ENCODE data around the gene PDPN. TPM values are rescaled to one million over a fixed set of nuclear protein-coding genes. Genes with fewer than 3 reads are reported as not detected.

PDPN gene
- total RNA-seq, 2 donors from 2014 or later, result 29.9 to 43.2 TPM

GRCh38 chr1:13642306-13643004 lies 58.8 kb downstream of the PDPN start:
- no peaks in the 10 kb centered on the region for H3K4me1 ChIP-seq (ENCODE audit: control insufficient read depth, insufficient read depth, low read length)
- no peak overlapping the region for H3K9ac ChIP-seq (ENCODE audit: extremely low read depth, low read length, poor library complexity, severe bottlenecking)
- no peak overlapping the region for H3K27ac ChIP-seq (ENCODE audit: low read depth, low read length)
- H3K27me3 ChIP-seq (ENCODE audit: control insufficient read depth, insufficient read depth, low read length, poor library complexity, severe bottlenecking), result no peaks in the 10 kb centered on the region
- Mint-ChIP-seq H3K4me1 (no peaks in the 10 kb centered on the region), H3K4me3 (no peak overlapping the region), H3K27ac (no peak overlapping the region), H3K27me3 (ENCODE audit: insufficient read depth) (peaks cover 5% of the 10 kb centered on the region), H3K36me3 (ENCODE audit: low read depth) (no peaks in the 10 kb centered on the region), H3K9me3 (peaks cover 9% of the 10 kb centered on the region)
- TF ChIP-seq CTCF (conservative IDR thresholded peaks at IDR 0.05), result no peak
- WGBS, 2 experiments (ENCODE audit: insufficient coverage in 1 of 2, insufficient read length in 1 of 2), result 83 to 100% methylated on average over 3 of the region's 3 CpGs
- no peak overlapping the region for H3K4me3 ChIP-seq (ENCODE audit: low read length)
- no peak for DNase-seq
- H3K9me3 ChIP-seq (ENCODE audit: control insufficient read depth, low read length), result no peaks in the 10 kb centered on the region
- no peaks in the 10 kb centered on the region for H3K36me3 ChIP-seq (ENCODE audit: control insufficient read depth, insufficient read depth, low read length)

GRCh38 chr1:13643017-13643416 lies 59.4 kb downstream of the PDPN start:
- DNase-seq, result no peak
- Mint-ChIP-seq H3K4me3 (no peak overlapping the region), H3K4me1 (no peaks in the 10 kb centered on the region), H3K9me3 (peaks cover 8% of the 10 kb centered on the region), H3K27me3 (ENCODE audit: insufficient read depth) (peaks cover 3% of the 10 kb centered on the region), H3K27ac (no peak overlapping the region), H3K36me3 (ENCODE audit: low read depth) (no peaks in the 10 kb centered on the region)
- H3K4me1 ChIP-seq (ENCODE audit: control insufficient read depth, insufficient read depth, low read length), result no peaks in the 10 kb centered on the region
- no peaks in the 10 kb centered on the region for H3K36me3 ChIP-seq (ENCODE audit: control insufficient read depth, insufficient read depth, low read length)
- H3K9me3 ChIP-seq (ENCODE audit: control insufficient read depth, low read length), result no peaks in the 10 kb centered on the region
- WGBS, 2 experiments (ENCODE audit: insufficient coverage in 1 of 2, insufficient read length in 1 of 2), result 84 to 87% methylated on average over 5 to 8 of the region's 8 CpGs
- no peak overlapping the region for H3K9ac ChIP-seq (ENCODE audit: extremely low read depth, low read length, poor library complexity, severe bottlenecking)
- no peak overlapping the region for H3K4me3 ChIP-seq (ENCODE audit: low read length)
- no peak for TF ChIP-seq CTCF (conservative IDR thresholded peaks at IDR 0.05)
- no peak overlapping the region for H3K27ac ChIP-seq (ENCODE audit: low read depth, low read length)
- H3K27me3 ChIP-seq (ENCODE audit: control insufficient read depth, insufficient read depth, low read length, poor library complexity, severe bottlenecking), result no peaks in the 10 kb centered on the region

- no peaks in the 10 kb centered on the region for H3K27me3 ChIP-seq (ENCODE audit: control insufficient read depth, insufficient read depth, low read length, poor library complexity, severe bottlenecking)
- H3K36me3 ChIP-seq (ENCODE audit: control insufficient read depth, insufficient read depth, low read length), result no peaks in the 10 kb centered on the region
- H3K4me3 ChIP-seq (ENCODE audit: low read length), result no peak overlapping the region
- Mint-ChIP-seq H3K4me1 (no peaks in the 10 kb centered on the region), H3K9me3 (peaks cover 10% of the 10 kb centered on the region), H3K4me3 (no peak overlapping the region), H3K27ac (no peak overlapping the region), H3K36me3 (ENCODE audit: low read depth) (no peaks in the 10 kb centered on the region), H3K27me3 (ENCODE audit: insufficient read depth) (no peaks in the 10 kb centered on the region)
- no peak for DNase-seq
- TF ChIP-seq CTCF (conservative IDR thresholded peaks at IDR 0.05), result no peak
- H3K4me1 ChIP-seq (ENCODE audit: control insufficient read depth, insufficient read depth, low read length), result no peaks in the 10 kb centered on the region
- 97 to 100% methylated on average over 6 to 7 of the region's 7 CpGs for WGBS, 2 experiments (ENCODE audit: insufficient coverage in 1 of 2, insufficient read length in 1 of 2)
- H3K9ac ChIP-seq (ENCODE audit: extremely low read depth, low read length, poor library complexity, severe bottlenecking), result no peak overlapping the region
- H3K27ac ChIP-seq (ENCODE audit: low read depth, low read length), result no peak overlapping the region
- H3K9me3 ChIP-seq (ENCODE audit: control insufficient read depth, low read length), result no peaks in the 10 kb centered on the region
These were observed 62.9 kb downstream of the PDPN start for GRCh38 chr1:13646521-13646920.
